Measurements from ENCODE around the gene CERS6.

GRCh38 chr2:168458139-168458538 lies 2.1 kb downstream of the CERS6 start:
- no peak for TF ChIP-seq POLR2A (IDR thresholded peaks at IDR 0.05; ENCODE audit: control extremely low read depth in 1 of 2, low read depth in 2 of 2, low read length in 2 of 2)
- TF ChIP-seq SIN3A (conservative IDR thresholded peaks at IDR 0.05 in 1 of 2, IDR thresholded peaks at IDR 0.05 in 1 of 2; ENCODE audit: low read depth in 1 of 2, low read length in 2 of 2) = no peak
- no peak for TF ChIP-seq CTCF (IDR thresholded peaks at IDR 0.05; ENCODE audit: control extremely low read depth in 1 of 3, insufficient read depth in 1 of 3, low read depth in 1 of 3, low read length in 3 of 3)
- no peak for TF ChIP-seq SP1 (IDR thresholded peaks at IDR 0.05; ENCODE audit: low read depth, low read length)
- no peak for TF ChIP-seq POLR2AphosphoS5 (IDR thresholded peaks at IDR 0.05; ENCODE audit: low read depth, low read length)
- TF ChIP-seq CEBPB (IDR thresholded peaks at IDR 0.05; ENCODE audit: low read depth, low read length) = no peak
- TF ChIP-seq TBP (IDR thresholded peaks at IDR 0.05; ENCODE audit: low read depth, low read length) = no peak
- TF ChIP-seq MAX (IDR thresholded peaks at IDR 0.05) = no peak
